Ovary (tissue), 9 donors: Measurements from ENCODE around the gene ATP6V0A1. TPM values are rescaled to one million over a fixed set of nuclear protein-coding genes. Genes with fewer than 3 reads are reported as not detected.
"Not testable (repeated sequence)": the region's sequence is repeated elsewhere in the genome, so short reads cannot be mapped to it uniquely, and the experiment has no call there.

Experiments used
- DNase-seq, 5 donors: peaks; one replicate each; pipeline ENCODE4 v3.0.0-alpha.2; 2019 to 2020
- H3K27ac ChIP-seq, 2 donors: fragments of 200-600 bp; one replicate each; pipeline versions ENCODE4 v1.5.1 to v1.8.0; 2019 to 2022
- H3K27me3 ChIP-seq: fragments of 200-600 bp; one replicate; pipeline ENCODE4 v1.8.0; 2022
- H3K36me3 ChIP-seq: fragments of 200-600 bp; sonication (generic); one replicate; pipeline ENCODE4 v1.5.1; 2019
- H3K4me1 ChIP-seq: one replicate; pipeline ENCODE4 v1.8.1; 2013; ENCODE audit warnings: mild to moderate bottlenecking, moderate library complexity; ENCODE audit not compliant: insufficient read depth
- H3K4me3 ChIP-seq: fragments of 200-600 bp; sonication (generic); one replicate; pipeline ENCODE4 v1.5.1; 2017
- H3K9me3 ChIP-seq, 2 donors: fragments of 200-600 bp in 1 of 2; sonication (generic) in 1 of 2; one replicate each; pipeline versions ENCODE4 v1.5.1 to v1.8.1; 2013 to 2019; ENCODE audit warnings: mild to moderate bottlenecking in 1 of 2, moderate library complexity in 1 of 2
- EP300 ChIP-seq: sonication (generic); formaldehyde crosslinking; IDR thresholded peaks from one replicate; pipeline ENCODE4 v1.6.1; 2017; ENCODE audit warnings: antibody characterized with exemption
- POLR2A ChIP-seq: fragments of 450-650 bp; IDR thresholded peaks from one replicate; pipeline ENCODE4 v1.6.1; 2017; ENCODE audit warnings: antibody characterized with exemption, mild to moderate bottlenecking, moderate library complexity
- WGBS, 3 donors: extraction: QIAGEN DNeasy Blood & Tissue Kit in 1 of 3; methylation state at CpG; one replicate each; pipeline versions ENCODE4 v1.1.5 to v1.1.7; 2013 to 2017; 5-methylcytosine and 5-hydroxymethylcytosine counted together
- intact Hi-C, 4 donors: fragments of 100-400 bp; cut with DNase I; formaldehyde crosslinking; loops; one replicate each; pipeline versions ENCODE4 v1.11.0 to v1.15.1; 2022 to 2023
- polyA plus RNA-seq, 2 donors: library from polyadenylated mRNA; stranded (reverse); fragments of 200-250 nt in 1 of 2; fragments of 350-450 nt in 1 of 2; fragmentation: Illumina TruSeq in 1 of 2; extraction: RNeasy Lipid Tissue Mini Kit (QIAGEN cat#74804) in 1 of 2; gene quantifications; one replicate each; pipeline ENCODE4 v1.2.3, GENCODE V29; 2013 to 2014
- total RNA-seq, 7 donors: library from RNA; depleted of rRNA in 2 of 7; stranded (reverse); fragments of >200 nt in 2 of 7; fragmentation: NEBNext Ultra II Directional in 3 of 7; extraction: Animal tissue kit (Norgen Biotek cat#: 25700) in 3 of 7; gene quantifications; one replicate each; pipeline versions ENCODE4 v1.1.0 to v1.2.4, GENCODE V29; 2016 to 2023
- TF ChIP-seq, protein P1 (sequence below), 3 donors: fragments of 450-650 bp in 2 of 3; fragments of 200-600 bp in 1 of 3; IDR thresholded peaks; one replicate each; pipeline versions ENCODE4 v1.5.1 to v1.8.0; 2016 to 2022; ENCODE audit warnings: antibody characterized with exemption in 3 of 3, mild to moderate bottlenecking in 1 of 3
- donor health status: DM: no; HTN: no; CAD: no; lungs with moderate emphysema.
- donor health status: DM: no; HTN: no; CAD: no.
- donor health status: Bipolar disorder and iron deficiency.
- donor health status: DM: yes; HTN: yes; CAD: no.
- donor health status: DM: no; HTN: no; CAD: no.
- donor health status: DM: yes; HTN: yes; CAD: no.

ATP6V0A1 gene
- total and polyA plus RNA-seq, 9 donors, result 36.3 to 118 (median 74.1) TPM

DNA sequence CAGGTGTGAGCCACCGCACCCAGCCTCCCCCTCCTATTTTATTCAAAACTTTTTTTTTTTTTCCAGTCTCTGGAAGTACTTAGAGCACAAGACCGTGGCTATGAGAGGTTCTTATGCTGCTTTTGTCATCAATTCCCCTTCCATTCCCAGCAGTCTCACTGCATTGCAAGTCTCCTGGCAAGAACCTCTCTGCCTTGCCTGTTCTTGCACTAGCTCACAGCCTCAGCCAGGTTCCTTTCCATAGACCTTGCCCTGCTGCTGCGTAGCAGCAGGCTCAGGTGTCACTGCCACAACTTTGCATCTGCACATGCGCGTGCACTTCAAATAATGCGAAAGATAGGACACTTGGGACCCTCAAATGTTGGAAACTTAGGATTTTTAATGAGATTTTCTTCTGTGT, 15.6 kb downstream of the ATP6V0A1 start:
- 97 to 98% (median 97%) methylated on average over 6 of the region's 6 CpGs for WGBS, 3 donors
- Histone ChIP-seq H3K27ac (no peak overlapping the region), H3K4me1 (no peaks in the 10 kb centered on the region), H3K36me3 (no peaks in the 10 kb centered on the region), H3K9me3 (no peaks in the 10 kb centered on the region), H3K27me3 (no peaks in the 10 kb centered on the region), H3K4me3 (no peak overlapping the region)
- intact Hi-C loops, result no loop called here
- no peak for DNase-seq
- TF ChIP-seq POLR2A, result no peak
- no peak for TF ChIP-seq EP300
- TF ChIP-seq, protein P1, sequence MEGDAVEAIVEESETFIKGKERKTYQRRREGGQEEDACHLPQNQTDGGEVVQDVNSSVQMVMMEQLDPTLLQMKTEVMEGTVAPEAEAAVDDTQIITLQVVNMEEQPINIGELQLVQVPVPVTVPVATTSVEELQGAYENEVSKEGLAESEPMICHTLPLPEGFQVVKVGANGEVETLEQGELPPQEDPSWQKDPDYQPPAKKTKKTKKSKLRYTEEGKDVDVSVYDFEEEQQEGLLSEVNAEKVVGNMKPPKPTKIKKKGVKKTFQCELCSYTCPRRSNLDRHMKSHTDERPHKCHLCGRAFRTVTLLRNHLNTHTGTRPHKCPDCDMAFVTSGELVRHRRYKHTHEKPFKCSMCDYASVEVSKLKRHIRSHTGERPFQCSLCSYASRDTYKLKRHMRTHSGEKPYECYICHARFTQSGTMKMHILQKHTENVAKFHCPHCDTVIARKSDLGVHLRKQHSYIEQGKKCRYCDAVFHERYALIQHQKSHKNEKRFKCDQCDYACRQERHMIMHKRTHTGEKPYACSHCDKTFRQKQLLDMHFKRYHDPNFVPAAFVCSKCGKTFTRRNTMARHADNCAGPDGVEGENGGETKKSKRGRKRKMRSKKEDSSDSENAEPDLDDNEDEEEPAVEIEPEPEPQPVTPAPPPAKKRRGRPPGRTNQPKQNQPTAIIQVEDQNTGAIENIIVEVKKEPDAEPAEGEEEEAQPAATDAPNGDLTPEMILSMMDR (IDR thresholded peaks at IDR 0.05), result no peak

DNA sequence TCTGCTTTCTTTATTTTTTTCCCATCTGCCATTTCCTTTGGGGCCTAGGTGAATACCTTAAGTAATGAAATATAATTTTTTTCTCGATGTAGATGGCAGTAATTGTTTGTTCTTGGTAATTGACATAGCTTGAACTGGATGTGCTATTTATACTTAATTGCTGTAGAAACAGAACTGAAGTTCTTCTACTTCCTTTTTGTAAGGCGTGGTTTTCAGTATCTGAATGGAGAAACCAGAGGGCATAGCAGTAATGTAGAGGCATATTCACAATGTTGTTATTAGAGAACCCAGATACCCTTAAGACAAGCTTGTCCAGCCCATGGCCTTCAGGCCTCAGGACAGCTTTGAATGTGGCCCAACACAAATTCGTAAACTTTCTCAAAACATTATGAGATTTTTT, 16.4 kb downstream of the ATP6V0A1 start:
- H3K27me3 ChIP-seq, result no peaks in the 10 kb centered on the region
- H3K4me1 ChIP-seq, result no peaks in the 10 kb centered on the region
- intact Hi-C loops, result no loop called here
- no peak overlapping the region for H3K4me3 ChIP-seq
- no peak overlapping the region for H3K27ac ChIP-seq
- no peaks in the 10 kb centered on the region for H3K36me3 ChIP-seq
- WGBS, 3 donors, result 81 to 86% (median 85%) methylated on average over 3 of the region's 3 CpGs
- no peaks in the 10 kb centered on the region for H3K9me3 ChIP-seq
- TF ChIP-seq, protein P1 (IDR thresholded peaks at IDR 0.05), result no peak
- TF ChIP-seq EP300 (no peak), POLR2A (no peak)
- no peak for DNase-seq

DNA sequence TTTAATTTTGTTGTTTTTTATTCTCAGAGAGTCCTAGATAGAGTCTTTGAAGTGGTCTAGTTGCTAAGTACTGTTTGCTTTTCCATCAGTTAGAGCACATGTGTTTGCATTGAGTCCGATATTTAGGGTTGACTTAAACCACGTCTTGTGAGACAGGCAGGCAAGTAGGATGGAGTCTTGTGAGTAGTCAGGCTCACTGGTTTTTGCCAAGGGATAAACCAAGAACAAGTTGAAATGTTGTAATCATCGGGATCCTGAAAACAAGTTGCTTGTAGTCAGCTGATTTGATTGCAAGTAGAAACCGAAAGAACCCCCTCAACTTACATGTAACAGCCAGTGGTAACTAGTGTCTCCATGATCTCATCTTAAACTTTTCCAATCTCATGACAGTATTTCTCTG, 17.2 kb downstream of the ATP6V0A1 start:
- H3K27me3 ChIP-seq, result no peaks in the 10 kb centered on the region
- 85 to 94% (median 89%) methylated on average over 4 of the region's 4 CpGs for WGBS, 3 donors
- H3K4me1 ChIP-seq, result no peaks in the 10 kb centered on the region
- no peak for DNase-seq
- no peaks in the 10 kb centered on the region for H3K9me3 ChIP-seq
- H3K4me3 ChIP-seq, result no peak overlapping the region
- intact Hi-C loops, result no loop called here
- TF ChIP-seq, protein P1 (IDR thresholded peaks at IDR 0.05), result no peak
- no peak for TF ChIP-seq POLR2A
- TF ChIP-seq EP300, result no peak
- H3K36me3 ChIP-seq, result no peaks in the 10 kb centered on the region
- no peak overlapping the region for H3K27ac ChIP-seq

DNA sequence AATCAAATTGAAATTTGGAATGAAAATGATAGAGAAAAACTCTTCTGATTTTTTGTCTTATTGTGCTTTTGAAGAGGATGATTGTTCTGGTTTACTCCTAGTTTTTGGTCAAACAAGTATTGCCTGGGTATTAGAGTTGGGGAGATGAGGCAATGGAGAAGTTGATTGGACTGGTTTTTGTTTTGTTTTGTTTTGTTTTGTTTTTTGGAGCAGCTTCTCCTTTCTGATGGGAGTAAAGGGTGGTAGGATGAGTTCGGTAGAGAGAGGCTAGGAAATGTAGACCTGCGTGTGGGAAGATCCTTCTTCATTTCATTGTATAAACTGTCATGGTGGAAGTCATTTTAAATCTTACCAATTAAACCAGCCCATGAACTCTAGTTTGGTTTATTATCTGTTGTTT, 17.7 kb downstream of the ATP6V0A1 start:
- Histone ChIP-seq H3K27ac (no peak overlapping the region), H3K27me3 (no peaks in the 10 kb centered on the region), H3K9me3 (no peaks in the 10 kb centered on the region), H3K36me3 (no peaks in the 10 kb centered on the region), H3K4me1 (no peaks in the 10 kb centered on the region), H3K4me3 (no peak overlapping the region)
- no peak for TF ChIP-seq EP300
- TF ChIP-seq POLR2A, result no peak
- TF ChIP-seq, protein P1 (IDR thresholded peaks at IDR 0.05), result no peak
- WGBS, 3 donors, result 86 to 88% (median 88%) methylated on average over 2 of the region's 2 CpGs
- intact Hi-C loops, result no loop called here
- no peak for DNase-seq

DNA sequence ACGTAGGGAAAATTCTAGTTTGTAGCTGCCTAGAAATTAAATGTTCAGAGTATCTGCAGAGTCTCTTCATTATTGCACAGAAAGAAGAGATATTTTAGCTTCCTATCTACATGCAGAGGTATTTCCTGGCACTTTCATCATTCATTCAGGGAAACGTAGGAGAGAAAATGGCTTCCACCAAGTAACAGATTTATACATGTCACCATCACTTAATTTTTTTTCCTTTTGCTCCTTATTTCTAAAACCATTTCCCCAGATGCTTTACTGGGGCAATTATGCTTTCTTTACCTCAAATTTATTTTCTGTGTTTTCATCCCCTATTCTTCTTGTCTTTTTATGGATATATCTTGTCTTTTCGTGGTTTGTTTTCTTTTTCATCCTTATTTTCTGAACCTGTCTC, 18.5 kb downstream of the ATP6V0A1 start:
- no peak for DNase-seq
- no peak overlapping the region for H3K27ac ChIP-seq
- intact Hi-C loops, result no loop called here
- H3K4me1 ChIP-seq, result no peaks in the 10 kb centered on the region
- no peaks in the 10 kb centered on the region for H3K9me3 ChIP-seq
- no peak for TF ChIP-seq POLR2A
- TF ChIP-seq EP300, result no peak
- TF ChIP-seq, protein P1 (IDR thresholded peaks at IDR 0.05), result no peak
- WGBS, 3 donors, result 84 to 90% (median 84%) methylated on average over 3 of the region's 3 CpGs
- H3K4me3 ChIP-seq, result no peak overlapping the region
- no peaks in the 10 kb centered on the region for H3K36me3 ChIP-seq
- H3K27me3 ChIP-seq, result no peaks in the 10 kb centered on the region

DNA sequence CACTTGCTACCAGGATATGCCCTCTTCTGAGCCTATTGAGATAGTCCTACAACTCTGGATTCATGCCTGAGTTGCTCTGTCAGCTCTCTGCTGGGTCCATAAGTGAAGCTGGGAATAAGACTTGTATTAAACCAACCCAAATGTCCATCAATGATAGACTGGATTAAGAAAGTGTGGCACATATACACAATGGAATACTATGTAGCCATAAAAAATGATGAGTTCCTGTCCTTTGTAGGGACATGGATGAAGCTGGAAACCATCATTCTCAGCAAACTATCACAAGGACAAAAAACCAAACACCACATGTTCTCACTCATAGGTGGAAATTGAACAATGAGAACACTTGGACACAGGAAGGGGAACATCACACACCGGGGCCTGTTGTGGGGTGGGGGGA, 19.1 kb downstream of the ATP6V0A1 start:
- DNase-seq, H3K27me3 ChIP-seq, H3K9me3 ChIP-seq, intact Hi-C loops, H3K36me3 ChIP-seq, H3K27ac ChIP-seq, H3K4me1 ChIP-seq, H3K4me3 ChIP-seq: not testable (repeated sequence)
- WGBS, 3 donors, result 86 to 100% (median 92%) methylated on average over 1 of the region's 1 CpG
